Measurements from ENCODE around the gene ZNF155. TPM values are rescaled to one million over a fixed set of nuclear protein-coding genes. Genes with fewer than 3 reads are reported as not detected.

Gene ZNF155
- total and polyA plus RNA-seq, 9 donors: 5.7 to 9.3 (median 7.1) TPM

- no peak overlapping the region for H3K27ac ChIP-seq (ENCODE audit: low read length)
- H3K4me3 ChIP-seq (ENCODE audit: low read length): no peak overlapping the region
- no peak for DNase-seq
- H3K36me3 ChIP-seq (ENCODE audit: control insufficient read depth, insufficient read depth, low read length): peaks cover 39% of the 10 kb centered on the region
- no CpG with 5 or more reads among the region's 1 CpG for WGBS (ENCODE audit: insufficient coverage)
- peaks cover 62% of the 10 kb centered on the region for H3K9me3 ChIP-seq (replicated peaks; ENCODE audit: control insufficient read depth, low read depth, low read length)
- H3K4me1 ChIP-seq (ENCODE audit: control insufficient read depth, insufficient read depth, low read length): no peaks in the 10 kb centered on the region
- no peaks in the 10 kb centered on the region for H3K27me3 ChIP-seq (ENCODE audit: control insufficient read depth, insufficient read depth, low read length)
Measured at GRCh38 chr19:44032001-44032610, 48.1 kb downstream of the ZNF155 start.

GRCh38 chr19:44042147-44042546 lies 58.2 kb downstream of the ZNF155 start:
- Histone ChIP-seq H3K4me3 (ENCODE audit: low read length) (no peak overlapping the region), H3K27me3 (ENCODE audit: control insufficient read depth, insufficient read depth, low read length) (no peaks in the 10 kb centered on the region), H3K4me1 (ENCODE audit: control insufficient read depth, insufficient read depth, low read length) (no peaks in the 10 kb centered on the region), H3K9me3 (replicated peaks; ENCODE audit: control insufficient read depth, low read depth, low read length) (no peaks in the 10 kb centered on the region), H3K27ac (ENCODE audit: low read length) (no peak overlapping the region), H3K36me3 (ENCODE audit: control insufficient read depth, insufficient read depth, low read length) (no peaks in the 10 kb centered on the region)
- 100% methylated on average over 1 of the region's 2 CpGs for WGBS (ENCODE audit: insufficient coverage)
- no peak for DNase-seq

Other genes starting within 250 kb of the ZNF155 start
- 20.6 TPM for gene SMG9, start 229.2 kb upstream of the ZNF155 start, total RNA-seq
- gene SMG9, start 229.2 kb upstream of the ZNF155 start, polyA plus RNA-seq (ENCODE audit: insufficient read depth in 1 of 8, insufficient read length in 8 of 8, low replicate concordance in 1 of 8): 10 to 100 TPM; 30.1 to 47.6 (median 37.1) TPM
- gene KCNN4, start 203.2 kb upstream of the ZNF155 start, total RNA-seq: 0.40 TPM
- 1 to 10 TPM in 2 of 8 donors, under 1 TPM in 6; 0.23 to 1.2 (median 0.73) TPM for gene KCNN4, start 203.2 kb upstream of the ZNF155 start, polyA plus RNA-seq (ENCODE audit: insufficient read depth in 1 of 8, insufficient read length in 8 of 8, low replicate concordance in 1 of 8)
- gene LYPD5, start 181.7 kb upstream of the ZNF155 start, total RNA-seq: 0.22 TPM
- gene LYPD5, start 181.7 kb upstream of the ZNF155 start, polyA plus RNA-seq (ENCODE audit: insufficient read depth in 1 of 8, insufficient read length in 8 of 8, low replicate concordance in 1 of 8): under 1 TPM; 0.22 to 0.83 (median 0.38) TPM
- 16.8 TPM for gene ZNF283, start 156.9 kb upstream of the ZNF155 start, total RNA-seq
- 10 to 100 TPM in 2 of 8 donors, 1 to 10 TPM in 6; 5.9 to 13.1 (median 8.8) TPM for gene ZNF283, start 156.9 kb upstream of the ZNF155 start, polyA plus RNA-seq (ENCODE audit: insufficient read depth in 1 of 8, insufficient read length in 8 of 8, low replicate concordance in 1 of 8)
- gene ZNF404, start 100.2 kb upstream of the ZNF155 start, total RNA-seq: 5.0 TPM
- 1 to 10 TPM; 5.5 to 9.4 (median 6.5) TPM for gene ZNF404, start 100.2 kb upstream of the ZNF155 start, polyA plus RNA-seq (ENCODE audit: insufficient read depth in 1 of 8, insufficient read length in 8 of 8, low replicate concordance in 1 of 8)
- 18.1 TPM for gene ZNF45, start 48.9 kb upstream of the ZNF155 start, total RNA-seq
- 10 to 100 TPM; 10.5 to 18.1 (median 12.9) TPM for gene ZNF45, start 48.9 kb upstream of the ZNF155 start, polyA plus RNA-seq (ENCODE audit: insufficient read depth in 1 of 8, insufficient read length in 8 of 8, low replicate concordance in 1 of 8)
- 7.6 TPM for gene ZNF221, start 33.0 kb upstream of the ZNF155 start, total RNA-seq
- gene ZNF221, start 33.0 kb upstream of the ZNF155 start, polyA plus RNA-seq (ENCODE audit: insufficient read depth in 1 of 8, insufficient read length in 8 of 8, low replicate concordance in 1 of 8): 1 to 10 TPM in 7 of 8 donors, under 1 TPM in 1; 0.93 to 3.2 (median 2.8) TPM
- 3.8 TPM for gene ZNF230, start 18.8 kb downstream of the ZNF155 start, total RNA-seq
- gene ZNF230, start 18.8 kb downstream of the ZNF155 start, polyA plus RNA-seq (ENCODE audit: insufficient read depth in 1 of 8, insufficient read length in 8 of 8, low replicate concordance in 1 of 8): 1 to 10 TPM; 2.3 to 3.3 (median 2.6) TPM
- 5.8 TPM for gene ZNF222, start 41.2 kb downstream of the ZNF155 start, total RNA-seq
- 1 to 10 TPM; 3.6 to 5.5 (median 4.3) TPM for gene ZNF222, start 41.2 kb downstream of the ZNF155 start, polyA plus RNA-seq (ENCODE audit: insufficient read depth in 1 of 8, insufficient read length in 8 of 8, low replicate concordance in 1 of 8)
- 7.4 TPM for gene ZNF223, start 67.8 kb downstream of the ZNF155 start, total RNA-seq
- 1 to 10 TPM; 3.6 to 5.1 (median 4.4) TPM for gene ZNF223, start 67.8 kb downstream of the ZNF155 start, polyA plus RNA-seq (ENCODE audit: insufficient read depth in 1 of 8, insufficient read length in 8 of 8, low replicate concordance in 1 of 8)
- 3.4 TPM for gene ZNF284, start 88.0 kb downstream of the ZNF155 start, total RNA-seq
- 1 to 10 TPM; 1.9 to 3.2 (median 2.6) TPM for gene ZNF284, start 88.0 kb downstream of the ZNF155 start, polyA plus RNA-seq (ENCODE audit: insufficient read depth in 1 of 8, insufficient read length in 8 of 8, low replicate concordance in 1 of 8)
- 18.8 TPM for gene ZNF224, start 110.2 kb downstream of the ZNF155 start, total RNA-seq
- 10 to 100 TPM; 10.6 to 21.4 (median 14.0) TPM for gene ZNF224, start 110.2 kb downstream of the ZNF155 start, polyA plus RNA-seq (ENCODE audit: insufficient read depth in 1 of 8, insufficient read length in 8 of 8, low replicate concordance in 1 of 8)
- 6.6 TPM for gene ZNF225, start 129.2 kb downstream of the ZNF155 start, total RNA-seq
- gene ZNF225, start 129.2 kb downstream of the ZNF155 start, polyA plus RNA-seq (ENCODE audit: insufficient read depth in 1 of 8, insufficient read length in 8 of 8, low replicate concordance in 1 of 8): 1 to 10 TPM; 3.7 to 5.7 (median 4.8) TPM
- 13.9 TPM for gene ZNF234, start 157.4 kb downstream of the ZNF155 start, total RNA-seq
- 1 to 10 TPM; 6.9 to 9.7 (median 7.4) TPM for gene ZNF234, start 157.4 kb downstream of the ZNF155 start, polyA plus RNA-seq (ENCODE audit: insufficient read depth in 1 of 8, insufficient read length in 8 of 8, low replicate concordance in 1 of 8)
- 20.9 TPM for gene ZNF226, start 180.9 kb downstream of the ZNF155 start, total RNA-seq
- gene ZNF226, start 180.9 kb downstream of the ZNF155 start, polyA plus RNA-seq (ENCODE audit: insufficient read depth in 1 of 8, insufficient read length in 8 of 8, low replicate concordance in 1 of 8): 10 to 100 TPM; 10.1 to 14.9 (median 12.1) TPM
- 18.9 TPM for gene ZNF227, start 228.3 kb downstream of the ZNF155 start, total RNA-seq
- gene ZNF227, start 228.3 kb downstream of the ZNF155 start, polyA plus RNA-seq (ENCODE audit: insufficient read depth in 1 of 8, insufficient read length in 8 of 8, low replicate concordance in 1 of 8): 10 to 100 TPM; 11.1 to 15.1 (median 12.7) TPM

Data from muscle of leg (tissue), 11 donors.